Measurements from ENCODE around the gene NCBP2.
A peak's percentile ranks its signal among the peaks of the same experiment; 100 is the strongest.
"Not testable (repeated sequence)": the region's sequence is repeated elsewhere in the genome, so short reads cannot be mapped to it uniquely, and the experiment has no call there.

Gene NCBP2

DNA sequence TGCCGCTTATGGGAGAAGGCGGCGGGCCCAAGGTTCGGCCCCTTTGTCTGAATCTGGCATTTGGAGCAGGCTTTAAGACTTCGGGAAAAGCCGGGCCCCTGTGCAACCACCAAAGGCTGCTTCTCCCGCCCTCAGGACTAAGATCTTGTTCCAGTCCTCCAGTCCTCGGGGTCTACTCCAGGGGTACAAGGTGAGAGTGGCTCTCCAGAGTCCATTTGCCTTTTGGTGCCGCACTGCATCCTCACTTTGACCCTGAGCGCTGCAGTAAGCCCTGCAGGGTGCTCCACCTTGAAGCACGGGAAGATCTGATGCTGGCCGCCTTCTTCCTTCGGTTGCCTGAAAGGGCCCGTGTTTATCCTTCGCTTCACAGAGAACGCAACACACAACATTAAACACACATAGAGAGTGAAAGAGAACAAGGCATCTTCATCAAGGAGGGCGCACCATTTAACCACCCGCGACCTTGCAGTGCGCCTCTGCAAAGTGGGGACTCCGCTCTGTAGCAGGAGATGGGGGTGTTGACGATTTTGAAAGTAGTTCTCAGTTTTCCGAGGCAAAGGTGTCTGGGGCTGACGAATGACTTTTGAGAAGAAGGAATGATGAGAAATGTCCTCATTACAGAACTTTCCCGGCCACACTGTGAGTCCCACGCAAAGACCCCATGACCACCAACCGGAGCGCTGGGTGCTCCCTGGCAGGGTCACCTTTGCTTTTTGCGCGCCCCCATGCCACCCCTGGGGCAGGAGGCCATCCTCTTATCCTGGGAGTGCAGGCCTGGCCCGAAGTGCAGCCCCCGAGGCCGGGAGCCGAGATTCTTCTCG, 25.3 kb upstream of the NCBP2 start:
- DNase-seq: no peak

DNA sequence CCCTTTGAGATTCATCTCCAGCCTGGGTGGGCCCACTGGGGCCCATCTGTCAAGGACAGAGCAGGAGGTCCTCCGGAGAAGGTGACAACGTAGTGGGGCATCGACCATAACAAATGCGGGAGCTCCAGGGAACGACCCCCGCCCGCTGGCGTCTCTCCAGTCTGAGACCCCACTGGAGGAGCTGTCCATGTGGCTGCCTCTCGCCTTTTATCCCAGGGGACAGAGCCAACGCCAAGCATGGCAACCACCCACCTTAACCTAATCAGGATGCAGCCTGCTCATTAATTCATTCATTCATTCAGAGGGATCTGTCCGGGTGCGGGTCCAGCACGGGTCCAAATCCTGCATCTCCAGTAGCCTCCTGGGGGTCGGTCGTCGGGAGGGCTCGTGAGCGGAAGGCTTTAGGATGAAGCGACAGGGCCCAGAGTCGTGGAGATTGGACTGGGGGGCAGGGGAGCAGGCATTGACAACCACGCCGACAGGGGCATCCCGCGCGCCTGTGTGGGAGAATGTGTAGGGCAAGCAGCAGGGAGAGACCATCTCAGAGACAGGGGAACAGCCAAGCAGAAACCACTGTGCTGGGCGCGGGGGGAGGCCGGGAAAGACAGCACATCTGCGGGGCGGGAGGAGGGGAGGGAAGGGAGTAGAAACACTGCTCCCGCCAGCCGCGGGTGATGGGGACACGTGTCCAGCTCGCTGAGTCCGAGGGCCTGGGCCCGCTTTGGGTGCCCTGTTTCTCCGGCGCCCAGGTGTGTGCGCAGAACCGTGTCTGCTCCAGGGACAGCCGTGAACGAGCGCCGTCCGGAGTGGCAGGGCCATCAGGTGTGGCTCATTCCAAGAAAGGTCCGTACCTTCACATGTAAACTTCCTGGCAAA, 24.4 kb upstream of the NCBP2 start:
- DNase-seq: peak; percentile 44

DNA sequence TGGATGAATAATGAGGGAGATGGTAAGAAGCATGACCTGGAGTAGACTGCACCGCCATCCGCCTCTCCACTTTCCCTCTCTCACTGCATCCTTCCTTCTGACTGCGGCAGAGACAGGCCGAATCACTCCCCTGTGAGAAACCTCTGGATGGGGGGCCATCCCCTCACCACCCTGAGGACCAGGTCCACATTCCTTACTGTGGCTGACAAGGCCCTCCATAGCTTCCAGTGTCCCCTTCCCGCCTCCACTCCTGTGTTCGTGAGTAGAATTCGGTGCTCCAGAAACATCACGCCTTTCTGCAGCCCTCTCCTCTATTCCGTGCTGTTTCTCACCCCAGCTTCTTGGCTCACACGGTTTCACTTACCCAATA, 23.5 kb upstream of the NCBP2 start:
- DNase-seq: no peak

DNA sequence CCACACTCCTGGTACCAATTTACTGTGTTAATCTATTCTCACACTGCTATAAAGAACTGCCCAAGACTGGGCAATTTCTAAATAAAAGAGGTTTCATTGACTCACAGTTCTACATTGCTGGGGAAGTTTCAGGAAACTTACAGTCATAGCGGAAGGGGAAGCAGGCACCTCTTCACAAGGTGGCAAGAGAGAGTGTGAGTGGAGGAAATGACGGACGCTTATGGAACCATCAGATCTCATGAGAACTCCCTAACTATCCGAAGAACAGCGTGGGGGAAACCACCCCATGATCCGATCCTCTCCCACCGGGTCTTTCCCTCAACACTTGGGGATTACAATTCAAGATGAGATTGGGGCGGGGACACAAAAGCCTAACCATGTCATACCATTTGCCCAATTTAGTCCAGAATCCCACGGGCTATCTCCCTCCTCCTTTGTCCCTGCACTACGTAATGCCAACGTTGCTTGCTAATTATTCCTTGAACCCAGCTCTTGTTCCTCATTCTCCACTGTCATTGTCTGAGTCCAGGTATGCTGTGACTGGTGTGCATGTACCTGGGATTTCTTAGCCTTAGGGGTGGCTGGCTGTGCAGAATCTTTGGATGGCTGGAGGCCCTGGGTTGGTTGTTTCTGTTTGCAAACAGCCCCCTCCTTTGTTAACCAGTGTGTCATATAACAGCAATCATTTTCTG, 22.9 kb upstream of the NCBP2 start:
- DNase-seq: no peak

DNA sequence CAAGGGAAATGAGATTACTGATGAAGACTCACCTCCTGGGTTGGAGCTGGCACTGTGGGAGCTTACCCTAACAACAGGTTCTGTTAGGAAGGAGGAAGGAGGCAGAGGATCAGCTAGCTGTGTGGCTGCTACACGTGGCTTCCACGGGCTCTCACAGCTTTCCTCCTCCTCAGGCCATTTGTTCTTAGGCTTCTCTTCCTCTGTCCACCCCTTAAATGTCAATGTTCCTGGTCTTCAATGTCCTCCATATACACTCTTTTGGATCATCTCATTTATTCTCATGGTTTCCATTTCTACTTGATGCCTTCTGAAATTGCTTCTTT, 21.3 kb upstream of the NCBP2 start:
- DNase-seq: no peak

DNA sequence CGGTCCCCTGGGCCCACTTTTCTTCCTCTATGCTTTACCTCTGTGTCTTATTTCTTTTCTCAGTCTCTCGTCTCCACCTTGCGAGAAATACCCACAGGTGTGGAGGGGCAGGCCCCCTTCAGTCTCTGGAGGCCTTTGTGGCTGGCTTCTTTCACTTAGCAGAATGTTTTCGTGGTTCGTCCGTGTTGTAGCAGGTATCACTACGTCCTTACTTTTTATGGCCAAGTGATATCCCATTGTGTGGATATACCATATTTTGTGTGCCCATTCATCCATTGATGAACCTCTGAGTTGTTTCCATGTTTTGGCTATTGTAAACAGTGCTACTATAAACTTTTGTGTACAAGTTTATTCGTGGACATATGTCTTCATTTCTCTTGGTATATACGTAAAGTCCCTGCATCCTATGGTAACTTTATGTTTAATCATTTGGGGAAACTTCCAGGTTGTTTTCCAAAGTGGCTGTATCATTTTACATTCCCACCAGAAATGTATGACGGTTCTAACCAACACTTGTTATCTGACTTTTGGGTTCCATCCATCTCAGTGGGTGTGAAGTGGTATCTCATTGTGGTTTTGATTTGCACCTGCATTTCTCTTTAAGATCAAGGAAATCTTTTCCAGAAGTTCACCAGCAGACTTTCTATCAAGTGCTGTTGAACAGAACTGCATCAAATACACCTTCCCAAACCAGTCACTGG, 20.8 kb upstream of the NCBP2 start:
- DNase-seq: no peak

DNA sequence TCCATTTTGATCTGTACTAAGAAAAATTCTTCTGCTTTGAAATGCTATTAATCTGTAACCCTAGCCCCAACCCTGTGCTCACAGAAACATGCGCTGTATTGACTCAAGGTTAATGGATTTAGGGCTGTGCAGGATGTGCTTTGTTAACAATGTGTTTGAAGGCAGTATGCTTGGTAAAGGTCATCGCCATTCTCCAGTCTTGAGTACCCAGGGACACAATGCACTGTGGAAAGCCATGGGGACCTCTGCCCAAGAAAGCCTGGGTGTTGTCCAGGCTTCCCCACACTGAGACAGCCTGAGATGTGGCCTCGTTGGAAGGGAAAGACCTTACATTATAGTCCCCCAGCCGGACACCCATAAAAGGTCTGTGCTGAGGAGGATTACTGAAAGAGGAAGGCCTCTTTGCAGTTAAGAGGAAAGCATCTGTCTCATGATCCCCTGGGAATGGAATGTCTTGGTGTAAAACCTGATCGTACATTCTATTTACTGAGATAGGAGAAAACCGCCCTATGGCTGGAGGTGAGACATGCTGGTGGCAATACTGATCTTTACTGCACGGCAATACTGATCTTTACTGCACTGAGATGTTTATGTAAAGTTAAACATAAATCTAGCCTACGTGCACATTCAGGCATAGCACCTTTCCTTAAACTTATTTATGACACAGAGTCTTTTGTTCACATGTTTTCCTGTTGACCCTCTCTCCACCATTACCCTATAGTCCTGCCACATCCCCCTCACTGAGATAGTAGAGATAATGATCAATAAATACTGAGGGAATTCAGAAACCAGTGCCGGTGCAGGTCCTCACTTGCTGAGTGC, 20.0 kb upstream of the NCBP2 start:
- DNase-seq: no peak

DNA sequence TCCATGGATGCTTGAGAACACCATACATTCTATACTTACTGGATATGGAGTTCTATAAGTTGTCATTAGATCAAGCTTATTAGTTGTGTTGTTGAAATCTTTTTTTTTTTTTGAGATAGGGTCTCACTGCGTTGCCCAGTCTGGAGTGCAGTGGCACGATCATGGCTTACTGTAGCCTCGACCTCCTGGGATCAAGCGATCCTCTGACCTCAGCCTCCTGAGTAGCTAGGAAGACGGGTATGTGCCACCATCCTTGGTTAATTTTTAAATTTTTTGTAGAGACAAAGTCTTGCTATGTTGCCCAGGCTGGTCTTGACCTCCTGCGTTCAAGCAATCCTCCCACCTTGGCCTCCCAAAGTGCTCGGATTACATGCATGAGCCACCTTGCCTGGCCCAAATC, 12.5 kb upstream of the NCBP2 start:
- no peak for DNase-seq

DNA sequence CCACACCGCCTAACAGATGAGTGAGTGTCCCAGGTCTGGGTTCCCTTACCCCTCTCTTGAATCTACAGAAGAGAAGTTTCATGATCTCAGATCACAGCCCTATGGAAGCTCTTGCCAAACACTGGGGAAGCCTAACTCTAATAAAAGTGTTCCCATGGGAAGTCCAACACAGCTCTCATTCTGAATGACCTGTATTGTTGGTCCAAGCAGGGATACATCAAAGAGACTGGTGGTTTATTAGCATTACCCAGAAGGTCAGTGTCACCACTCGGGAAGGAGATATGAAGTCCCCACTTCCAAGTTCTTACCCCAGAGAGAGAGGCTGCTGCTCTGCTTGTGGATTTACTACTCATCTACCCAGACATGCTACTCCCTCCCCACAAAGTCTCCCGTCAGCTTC, 9.0 kb upstream of the NCBP2 start:
- DNase-seq: no peak

DNA sequence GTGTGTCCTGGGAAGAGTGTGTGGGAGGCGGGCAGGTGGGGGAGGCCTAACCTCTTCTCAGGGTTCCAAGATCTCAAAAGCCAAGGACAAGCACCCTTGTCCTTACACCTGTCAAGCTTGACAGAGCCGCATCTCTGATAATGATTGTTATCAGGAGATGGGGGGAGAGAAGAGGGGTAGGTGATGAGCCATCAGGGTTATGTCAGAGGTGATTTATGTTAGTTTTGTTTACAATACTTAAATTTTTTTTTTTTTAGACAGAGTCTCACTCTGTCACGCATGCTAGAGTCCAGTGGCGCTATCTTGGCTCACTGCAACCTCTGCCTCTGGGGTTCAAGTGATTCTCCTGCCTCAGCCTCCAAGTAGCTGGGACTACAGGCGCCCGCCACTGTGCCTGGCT, 7.4 kb upstream of the NCBP2 start:
- DNase-seq: no peak

DNA sequence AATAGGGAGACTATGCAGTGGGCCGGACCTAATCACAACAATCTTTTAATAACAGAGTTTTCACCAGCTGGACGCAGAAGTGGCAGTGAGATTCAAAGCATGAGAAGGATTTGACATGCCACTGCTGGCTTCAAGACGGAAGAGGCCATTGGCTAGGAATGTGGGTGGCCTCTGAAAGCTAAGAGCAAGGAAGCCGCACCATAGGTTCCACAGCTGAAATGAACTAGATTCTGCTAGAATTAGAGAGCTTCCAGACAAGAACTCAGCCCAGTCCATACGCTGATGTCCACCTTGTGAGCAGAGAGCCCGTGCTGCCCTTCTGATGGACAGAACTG, 6.9 kb upstream of the NCBP2 start:
- DNase-seq: no peak

DNA sequence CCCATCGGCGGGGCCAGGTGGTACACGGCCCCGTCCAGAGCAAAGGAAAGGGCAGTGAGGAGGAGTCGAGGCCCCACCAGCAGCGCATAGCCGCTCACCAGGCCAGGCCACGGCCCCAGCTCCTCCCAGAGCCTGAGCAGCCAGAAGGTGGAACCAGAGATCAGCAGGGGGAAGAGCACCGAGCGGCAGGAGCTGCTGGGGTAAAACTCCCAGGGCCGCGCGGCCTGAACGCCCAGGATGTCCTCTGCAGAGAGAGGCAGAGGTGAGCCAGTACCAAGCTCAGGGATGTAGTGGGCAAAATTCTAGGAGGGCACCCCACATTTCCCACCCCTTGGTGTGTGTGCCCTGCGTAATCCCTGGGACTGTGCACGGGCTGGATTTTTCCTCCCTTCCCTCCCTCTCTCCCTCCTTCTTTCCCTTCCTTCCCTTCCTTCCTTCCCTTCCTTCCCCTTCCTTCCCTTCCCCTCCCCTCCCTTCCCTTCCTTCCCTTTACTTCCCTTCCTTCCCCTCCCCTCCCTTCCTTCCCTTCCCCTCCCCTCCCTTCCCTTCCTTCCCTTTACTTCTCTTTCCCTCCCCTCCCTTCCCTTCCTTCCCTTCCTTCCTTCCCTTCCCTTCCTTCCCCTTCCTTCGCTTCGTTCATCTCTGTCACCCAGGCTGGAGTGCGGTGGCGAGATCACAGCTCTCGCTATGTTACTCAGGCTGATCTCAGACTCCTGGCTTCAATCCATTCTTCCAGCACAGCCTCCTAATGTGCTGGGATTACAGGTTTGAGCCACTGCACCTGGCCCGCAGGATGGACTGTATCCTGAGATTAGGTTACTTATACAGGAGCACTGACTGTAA, 6.3 kb upstream of the NCBP2 start:
- DNase-seq: no peak

DNA sequence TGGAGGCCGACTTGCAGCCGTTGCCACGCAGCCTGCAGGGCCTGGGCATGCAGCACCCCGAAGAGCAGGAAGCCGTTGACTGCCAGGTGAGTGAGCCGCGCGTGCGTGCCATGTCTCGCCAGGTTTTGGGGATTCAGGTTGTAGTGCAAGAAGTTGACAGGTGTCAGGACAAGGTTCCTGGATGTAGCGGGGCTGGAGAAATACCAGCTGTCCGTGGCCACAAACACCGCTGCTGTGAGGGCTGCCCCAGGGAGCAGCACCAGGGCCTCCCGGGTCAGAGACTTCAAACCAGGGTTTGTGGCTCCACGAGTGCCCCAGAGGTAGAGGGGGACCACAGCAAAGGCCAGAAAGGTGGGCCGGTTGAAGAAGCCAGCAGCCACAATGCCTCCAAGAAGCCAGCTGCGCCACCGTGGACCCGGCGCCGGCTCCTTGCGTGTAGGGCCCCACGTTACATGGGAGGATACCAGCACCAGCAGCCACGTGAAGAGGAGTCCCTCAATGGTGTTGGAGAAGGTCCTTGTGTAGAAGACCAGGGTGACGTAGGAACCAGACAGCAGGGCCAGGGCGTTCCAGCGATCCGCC, 5.6 kb upstream of the NCBP2 start:
- no peak for DNase-seq

DNA sequence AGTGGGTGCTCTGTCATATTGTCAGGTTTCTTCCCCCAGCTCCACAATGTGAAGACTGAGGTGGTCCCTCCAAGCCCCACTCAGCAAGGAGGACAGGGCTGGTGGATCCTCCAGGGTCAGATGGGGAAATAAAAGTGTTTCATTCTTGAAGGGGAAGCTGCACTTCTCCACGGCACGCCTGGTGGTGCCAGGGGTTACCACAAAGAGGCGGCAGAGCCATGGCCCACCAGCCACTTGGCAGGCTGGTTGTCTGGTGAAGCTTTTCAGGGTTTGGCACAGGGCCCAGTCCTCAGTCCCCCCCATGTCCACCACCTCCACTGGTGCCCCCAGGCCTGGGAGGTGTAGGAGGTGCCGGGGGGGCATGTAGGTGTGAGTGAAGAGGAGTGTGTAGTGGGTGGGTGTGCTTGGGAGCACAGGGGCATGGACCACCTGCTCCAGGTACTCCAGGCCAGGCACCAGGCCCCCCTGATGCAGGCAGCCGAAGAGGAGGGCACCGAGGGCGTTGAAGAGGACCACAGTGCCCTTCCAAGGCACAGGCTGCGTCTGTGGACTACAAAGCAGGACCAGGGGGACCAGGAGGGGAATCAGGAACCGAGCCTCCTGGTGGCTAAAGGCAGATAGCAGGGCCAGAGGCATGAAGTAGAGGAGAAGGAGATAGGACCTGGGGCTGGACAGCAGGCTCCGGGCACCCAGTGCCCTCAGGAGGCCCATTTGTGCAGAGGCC, 5.0 kb upstream of the NCBP2 start:
- no peak for DNase-seq

DNA sequence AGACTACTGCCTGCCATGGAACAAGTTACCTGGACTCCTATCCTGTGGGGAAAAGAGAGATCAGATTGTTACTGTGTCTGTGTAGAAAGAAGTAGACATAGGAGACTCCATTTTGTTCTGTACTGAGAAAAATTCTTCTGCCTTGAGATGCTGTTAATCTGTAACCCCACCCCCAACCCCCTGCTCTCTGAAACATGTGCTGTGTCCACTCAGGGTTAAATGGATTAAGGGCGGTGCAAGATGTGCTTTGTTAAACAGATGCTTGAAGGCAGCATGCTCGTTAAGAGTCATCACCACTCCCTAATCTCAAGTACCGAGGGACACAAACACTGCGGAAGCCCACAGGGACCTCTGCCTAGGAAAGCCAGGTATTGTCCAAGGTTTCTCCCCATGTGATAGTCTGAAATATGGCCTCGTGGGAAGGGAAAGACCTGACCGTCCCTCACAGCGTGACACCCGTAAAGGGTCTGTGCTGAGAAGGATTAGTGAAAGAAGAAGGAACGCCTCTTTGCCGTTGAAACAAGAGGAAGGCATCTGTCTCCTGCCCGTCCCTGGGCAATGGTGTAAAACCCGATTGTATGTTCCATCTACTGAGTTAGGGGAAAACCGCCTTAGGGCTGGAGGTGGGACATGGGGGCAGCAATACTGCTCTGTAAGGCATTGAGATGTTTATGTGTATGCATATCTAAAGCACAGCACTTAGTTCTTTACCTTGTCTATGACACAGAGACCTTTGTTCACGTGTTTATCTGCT, 1.9 kb upstream of the NCBP2 start:
- not testable (repeated sequence) for DNase-seq

DNA sequence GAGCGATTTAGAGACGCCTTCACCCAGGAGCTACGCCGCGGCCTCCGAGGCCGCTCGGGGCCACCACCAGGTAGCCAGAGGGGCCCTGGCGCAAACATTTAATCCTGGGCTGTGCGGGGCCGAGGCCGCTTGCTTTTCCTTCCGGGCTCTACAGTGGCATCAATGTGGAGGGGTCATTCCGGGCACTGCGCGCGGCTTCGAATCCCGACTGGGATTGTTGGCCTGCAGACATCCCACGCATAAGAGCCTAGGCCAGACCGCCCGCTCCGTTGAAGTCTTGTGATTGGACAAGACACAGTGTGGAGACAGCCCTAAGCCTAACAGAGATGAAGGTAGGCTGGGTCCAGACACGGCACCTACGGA, 568 bp upstream of the NCBP2 start:
- DNase-seq: peak; percentile 21

DNA sequence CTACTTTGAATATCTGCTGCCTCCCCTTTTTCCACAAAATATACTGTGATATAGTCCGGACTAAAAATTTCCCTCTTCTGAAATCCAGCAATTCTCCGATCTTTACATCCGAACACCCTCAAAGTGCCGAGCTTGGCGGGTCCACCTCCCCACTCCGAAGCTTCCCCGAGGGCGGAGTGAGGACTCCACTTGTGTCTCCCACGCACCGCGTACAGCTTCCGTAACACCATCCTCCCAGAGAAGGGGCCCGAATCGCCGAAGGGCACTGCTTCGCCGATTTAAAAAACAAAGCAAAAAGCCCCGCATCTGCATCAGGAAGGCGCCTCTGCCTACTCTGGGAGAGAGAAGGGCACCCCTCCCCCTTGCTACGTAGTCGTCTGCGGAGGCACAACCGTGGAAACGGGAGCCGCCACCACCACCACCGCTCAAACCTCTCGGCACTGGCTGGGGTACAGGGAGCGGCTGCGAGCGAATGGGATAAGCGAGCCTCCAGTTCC, 551 bp downstream of the NCBP2 start:
- no peak for DNase-seq

DNA sequence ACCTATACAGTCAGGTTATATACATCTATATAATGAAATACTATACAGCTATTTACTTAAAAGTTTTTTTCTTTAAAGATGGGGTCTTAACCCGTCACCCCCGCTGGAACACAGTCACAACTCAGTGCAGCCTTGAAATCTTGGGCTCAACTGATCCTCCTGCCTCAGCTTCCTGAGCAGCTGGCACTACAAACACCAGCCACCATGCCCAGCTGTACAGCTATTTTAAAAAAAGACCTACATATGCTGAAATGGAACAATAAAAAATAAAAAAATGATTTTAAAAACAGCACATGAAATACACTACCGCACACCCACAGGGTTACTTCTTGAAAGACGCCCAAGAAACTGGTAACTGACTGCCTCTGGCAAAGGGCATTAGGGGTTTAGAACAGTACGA, 3.8 kb downstream of the NCBP2 start:
- no peak for DNase-seq

DNA sequence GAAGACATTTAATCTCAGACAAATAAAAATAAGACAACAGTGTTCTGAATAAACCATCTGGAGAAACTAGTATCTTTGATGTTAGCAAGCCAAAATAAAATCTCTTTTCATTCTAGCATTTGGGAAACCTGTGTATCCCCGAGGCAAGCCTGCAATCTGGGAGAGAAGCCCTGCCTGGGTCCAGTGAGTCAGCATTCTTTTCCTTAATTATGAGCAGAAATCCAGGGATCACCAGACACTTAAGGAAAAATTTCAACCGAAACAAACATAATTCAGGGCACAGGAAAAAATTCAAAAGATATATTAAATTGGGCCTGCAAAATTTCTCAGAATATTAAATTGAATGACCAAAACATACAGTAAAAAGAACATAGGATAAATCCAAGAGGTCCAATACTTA, 4.2 kb downstream of the NCBP2 start:
- DNase-seq: no peak

DNA sequence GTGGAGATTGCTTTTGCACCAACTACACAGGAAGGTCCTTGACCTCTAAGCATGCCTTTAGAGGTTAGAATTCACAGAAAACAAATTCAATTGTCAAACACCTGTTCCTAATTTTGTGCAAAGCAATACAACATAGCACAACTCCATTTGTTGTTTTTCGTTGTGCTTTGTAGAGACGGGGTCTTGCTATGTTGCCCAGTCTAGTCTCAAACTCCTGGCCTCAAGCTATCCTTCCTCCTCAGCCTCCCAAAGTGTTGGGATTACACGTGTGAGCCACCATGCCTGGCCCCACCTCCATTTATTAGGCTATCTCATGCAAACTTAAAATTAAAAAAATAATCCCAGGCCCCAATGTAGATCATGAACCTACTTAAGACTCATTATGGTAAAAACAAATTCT, 6.0 kb downstream of the NCBP2 start:
- no peak for DNase-seq

All from fibroblast of skin of right biceps (primary cell).